RWPE2 (cell line): ENCODE measurements around the gene LYZL1.
"Not testable (repeated sequence)": the region's sequence is repeated elsewhere in the genome, so short reads cannot be mapped to it uniquely, and the experiment has no call there.

ENCODE experiments used
- ATAC-seq: fragments of 200-7000 bp; cut with Tn5 transposase; 3 replicates; pipeline ENCODE4 v1.9.1; 2021; ENCODE audit warnings: low read depth
- DNase-seq: peaks from one replicate; pipeline ENCODE4 v3.0.0-alpha.2; 2020; ENCODE audit warnings: low spot score
- H3K27ac ChIP-seq: fragments of 450-650 bp; 2 replicates; pipeline ENCODE4 v1.5.1; 2017; ENCODE audit warnings: mild to moderate bottlenecking; ENCODE audit not compliant: poor library complexity, severe bottlenecking
- H3K27me3 ChIP-seq: fragments of 250-450 bp; sonication (Bioruptor Pico); 2 replicates; pipeline ENCODE4 v1.5.1; 2021; ENCODE audit warnings: mild to moderate bottlenecking, moderate library complexity; ENCODE audit not compliant: insufficient read depth, poor library complexity, severe bottlenecking
- H3K36me3 ChIP-seq: fragments of 250-450 bp; sonication (Bioruptor Pico); 2 replicates; pipeline ENCODE4 v1.5.1; 2020; ENCODE audit warnings: low read depth, mild to moderate bottlenecking, moderate library complexity
- H3K4me1 ChIP-seq: fragments of 250-450 bp; sonication (Bioruptor Pico); 2 replicates; pipeline ENCODE4 v1.5.1; 2021; ENCODE audit warnings: mild to moderate bottlenecking, moderate library complexity; ENCODE audit not compliant: insufficient read depth, poor library complexity, severe bottlenecking
- H3K4me3 ChIP-seq: fragments of 250-450 bp; sonication (Bioruptor Pico); 2 replicates; pipeline ENCODE4 v1.5.1; 2021; ENCODE audit warnings: mild to moderate bottlenecking, moderate library complexity; ENCODE audit not compliant: severe bottlenecking
- H3K9me3 ChIP-seq: fragments of 250-450 bp; sonication (Bioruptor Pico); 2 replicates; pipeline ENCODE4 v1.5.1; 2021; ENCODE audit warnings: mild to moderate bottlenecking, moderate library complexity; ENCODE audit not compliant: severe bottlenecking
- TF ChIP-seq, protein P1 (sequence below): fragments of 450-650 bp; IDR thresholded peaks from one replicate; pipeline ENCODE4 v1.5.1; 2017; ENCODE audit warnings: mild to moderate bottlenecking, moderate library complexity; ENCODE audit not compliant: poor library complexity, severe bottlenecking

The LYZL1 gene

DNA sequence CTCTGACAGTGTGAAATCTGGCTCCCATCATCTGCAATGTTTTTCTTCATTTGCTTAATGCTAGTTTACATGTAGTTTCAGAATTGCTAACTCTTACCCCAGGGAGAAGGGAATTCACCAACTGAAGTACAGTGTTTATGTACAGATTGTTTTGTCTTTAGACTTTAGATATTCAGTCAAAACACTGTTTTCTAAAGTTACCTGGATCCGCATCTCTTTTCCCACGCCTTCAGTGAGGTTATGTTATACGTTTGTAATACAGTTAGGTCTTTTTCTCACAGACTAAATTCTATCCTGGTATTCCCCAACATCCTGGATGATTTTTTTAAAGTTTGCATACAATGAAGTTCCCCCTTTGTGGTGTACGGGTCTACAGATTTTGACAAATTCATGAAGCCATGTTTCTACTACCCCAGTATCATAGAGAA lies 3.2 kb upstream of the LYZL1 start:
- DNase-seq (no peak), ATAC-seq (no peak)
- Histone ChIP-seq H3K27me3 (peaks cover 28% of the 10 kb centered on the region), H3K9me3 (no peaks in the 10 kb centered on the region), H3K36me3 (no peaks in the 10 kb centered on the region), H3K27ac (no peak overlapping the region), H3K4me3 (no peak overlapping the region), H3K4me1 (no peaks in the 10 kb centered on the region)
- TF ChIP-seq, protein P1, sequence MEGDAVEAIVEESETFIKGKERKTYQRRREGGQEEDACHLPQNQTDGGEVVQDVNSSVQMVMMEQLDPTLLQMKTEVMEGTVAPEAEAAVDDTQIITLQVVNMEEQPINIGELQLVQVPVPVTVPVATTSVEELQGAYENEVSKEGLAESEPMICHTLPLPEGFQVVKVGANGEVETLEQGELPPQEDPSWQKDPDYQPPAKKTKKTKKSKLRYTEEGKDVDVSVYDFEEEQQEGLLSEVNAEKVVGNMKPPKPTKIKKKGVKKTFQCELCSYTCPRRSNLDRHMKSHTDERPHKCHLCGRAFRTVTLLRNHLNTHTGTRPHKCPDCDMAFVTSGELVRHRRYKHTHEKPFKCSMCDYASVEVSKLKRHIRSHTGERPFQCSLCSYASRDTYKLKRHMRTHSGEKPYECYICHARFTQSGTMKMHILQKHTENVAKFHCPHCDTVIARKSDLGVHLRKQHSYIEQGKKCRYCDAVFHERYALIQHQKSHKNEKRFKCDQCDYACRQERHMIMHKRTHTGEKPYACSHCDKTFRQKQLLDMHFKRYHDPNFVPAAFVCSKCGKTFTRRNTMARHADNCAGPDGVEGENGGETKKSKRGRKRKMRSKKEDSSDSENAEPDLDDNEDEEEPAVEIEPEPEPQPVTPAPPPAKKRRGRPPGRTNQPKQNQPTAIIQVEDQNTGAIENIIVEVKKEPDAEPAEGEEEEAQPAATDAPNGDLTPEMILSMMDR, result no peak

DNA sequence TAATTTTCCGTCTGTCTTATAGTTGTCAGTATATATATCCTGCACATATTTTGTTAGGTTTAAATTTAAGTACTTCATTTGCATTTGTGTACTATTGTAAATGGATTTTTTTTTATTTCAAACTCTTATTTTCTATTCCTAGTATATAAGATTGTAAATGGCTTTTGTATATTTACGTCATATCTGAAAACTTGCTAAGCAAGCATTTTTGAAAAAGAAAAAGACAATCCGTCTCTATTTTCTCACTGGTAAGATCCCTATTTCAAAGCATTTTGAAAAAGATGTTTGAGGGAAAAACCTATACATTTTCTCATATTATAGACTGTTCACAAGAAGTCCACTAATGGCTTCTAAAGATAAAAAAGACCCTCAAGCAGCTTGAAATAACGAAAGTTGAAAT lies 1.2 kb upstream of the LYZL1 start:
- peaks cover 28% of the 10 kb centered on the region for H3K27me3 ChIP-seq
- TF ChIP-seq, protein P1, result no peak
- H3K36me3 ChIP-seq, result no peaks in the 10 kb centered on the region
- no peak for DNase-seq
- no peaks in the 10 kb centered on the region for H3K4me1 ChIP-seq
- no peak for ATAC-seq
- H3K27ac ChIP-seq, result no peak overlapping the region
- no peaks in the 10 kb centered on the region for H3K9me3 ChIP-seq
- H3K4me3 ChIP-seq, result no peak overlapping the region

DNA sequence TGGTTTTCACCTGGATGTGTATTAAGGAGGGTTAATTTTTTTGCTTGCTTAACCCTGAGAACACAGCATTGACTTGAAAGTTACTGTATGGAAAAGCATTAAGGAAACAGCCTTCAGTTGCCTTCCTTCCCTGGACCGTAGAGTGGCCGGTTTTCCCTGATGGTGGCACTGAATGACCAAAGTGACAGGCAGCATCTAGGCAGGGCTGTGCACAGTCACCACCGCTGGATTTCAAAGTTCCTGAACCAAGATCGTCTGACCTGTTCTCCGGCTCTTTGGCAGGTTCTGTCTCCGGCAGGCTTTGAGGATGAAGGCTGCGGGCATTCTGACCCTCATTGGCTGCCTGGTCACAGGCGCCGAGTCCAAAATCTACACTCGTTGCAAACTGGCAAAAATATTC lies 2.7 kb downstream of the LYZL1 start:
- not testable (repeated sequence) for ATAC-seq, H3K27ac ChIP-seq, DNase-seq, H3K4me3 ChIP-seq, H3K36me3 ChIP-seq, H3K9me3 ChIP-seq, H3K4me1 ChIP-seq
- H3K27me3 ChIP-seq, result peaks cover 16% of the 10 kb centered on the region

DNA sequence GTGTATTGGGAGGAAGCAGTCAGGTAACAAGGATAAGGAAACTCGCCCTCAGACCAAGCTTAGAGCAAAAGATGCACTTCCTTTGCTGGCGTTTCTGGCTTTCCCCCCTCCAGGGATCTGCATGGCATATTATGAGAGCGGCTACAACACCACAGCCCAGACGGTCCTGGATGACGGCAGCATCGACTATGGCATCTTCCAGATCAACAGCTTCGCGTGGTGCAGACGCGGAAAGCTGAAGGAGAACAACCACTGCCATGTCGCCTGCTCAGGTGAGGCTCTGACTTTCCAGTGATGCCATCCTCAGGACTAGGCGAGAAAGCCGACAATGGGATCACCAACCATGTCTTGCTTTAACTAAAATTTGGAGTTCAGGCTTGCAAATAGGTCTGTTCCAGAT lies 3.5 kb downstream of the LYZL1 start:
- DNase-seq, ATAC-seq, H3K36me3 ChIP-seq, H3K27me3 ChIP-seq, H3K9me3 ChIP-seq, H3K4me1 ChIP-seq, H3K27ac ChIP-seq, H3K4me3 ChIP-seq: not testable (repeated sequence)

DNA sequence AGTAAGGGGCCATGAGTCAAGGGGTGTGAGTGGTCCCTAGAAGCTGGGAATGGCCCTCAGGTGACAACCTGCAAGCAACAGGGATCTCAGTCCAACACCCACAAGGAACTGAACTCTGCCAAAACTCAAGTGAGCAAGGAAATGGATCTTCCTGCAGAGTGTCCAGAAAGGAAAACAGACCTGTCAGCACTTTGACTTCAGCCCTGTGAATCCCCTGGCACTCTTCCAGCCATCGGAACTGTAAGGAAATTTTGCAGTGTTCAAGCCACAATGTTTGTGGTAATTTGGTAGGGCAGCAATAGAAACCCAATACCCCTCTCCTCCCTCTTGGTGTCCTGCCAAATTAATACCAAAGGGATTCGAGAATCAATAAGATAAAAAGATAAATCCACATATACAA lies 6.9 kb downstream of the LYZL1 start:
- no peak overlapping the region for H3K27ac ChIP-seq
- no peaks in the 10 kb centered on the region for H3K9me3 ChIP-seq
- DNase-seq, result no peak
- no peaks in the 10 kb centered on the region for H3K27me3 ChIP-seq
- TF ChIP-seq, protein P1, result no peak
- ATAC-seq, result no peak
- H3K4me3 ChIP-seq, result no peak overlapping the region
- no peaks in the 10 kb centered on the region for H3K4me1 ChIP-seq
- no peaks in the 10 kb centered on the region for H3K36me3 ChIP-seq

DNA sequence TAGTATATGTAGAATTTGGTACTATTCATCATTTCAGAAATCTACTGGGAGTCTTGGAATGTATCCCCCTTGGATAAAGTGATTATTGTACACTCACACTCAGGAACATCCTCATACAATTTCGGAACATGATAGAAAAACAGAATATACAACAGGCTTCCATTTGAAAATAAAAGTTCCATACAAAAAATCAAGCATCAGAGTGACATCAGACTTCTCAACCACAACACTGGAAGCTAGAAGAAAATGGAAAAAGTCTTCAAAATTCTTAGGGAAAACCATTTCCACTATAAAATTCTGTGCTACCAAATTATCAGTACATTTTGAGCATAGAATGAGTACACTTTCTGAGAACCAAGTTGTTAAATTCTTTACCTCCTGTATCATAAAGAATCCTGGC lies 8.8 kb downstream of the LYZL1 start:
- DNase-seq (no peak), ATAC-seq (no peak)
- Histone ChIP-seq H3K9me3 (no peaks in the 10 kb centered on the region), H3K4me1 (no peaks in the 10 kb centered on the region), H3K4me3 (no peak overlapping the region), H3K27me3 (no peaks in the 10 kb centered on the region), H3K27ac (no peak overlapping the region), H3K36me3 (no peaks in the 10 kb centered on the region)
- TF ChIP-seq, protein P1, result no peak
